Measurements from ENCODE around the gene PRKCZ.

DNA sequence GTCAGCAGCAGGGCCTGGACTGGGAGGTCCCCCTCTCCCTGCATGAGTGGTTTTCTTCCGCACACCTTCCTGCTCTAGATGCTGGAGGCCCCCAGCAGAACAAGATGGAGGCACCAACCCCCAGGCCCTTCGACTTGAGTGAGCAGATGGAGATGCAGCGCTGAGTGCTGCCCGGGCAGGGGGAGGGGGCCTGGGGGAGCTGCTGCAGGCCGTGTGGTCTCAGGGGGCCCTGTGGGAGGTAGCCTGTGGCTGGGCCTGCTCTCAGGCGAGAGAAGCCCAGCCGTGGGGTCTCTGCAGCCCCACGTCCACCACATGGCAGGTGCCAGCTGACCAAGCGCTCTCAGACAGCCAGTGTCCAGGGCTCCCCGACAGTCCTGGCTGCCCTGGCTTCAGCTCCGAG is 145.6 kb downstream of the PRKCZ start:
- TF ChIP-seq EZH2phosphoT487 (IDR thresholded peaks at IDR 0.05; ENCODE audit: insufficient read depth, low read depth) (no peak), EZH2 (IDR thresholded peaks at IDR 0.05; ENCODE audit: insufficient read depth, poor library complexity, severe bottlenecking) (no peak)

All from GM23248 (cell line).